GM12864 (cell line): ENCODE results near the gene PELI3.

Experiments used
- DNase-seq: peaks from one replicate; pipeline ENCODE4 v3.0.0-alpha.2; 2011; ENCODE audit warnings: low read depth
- H3K4me3 ChIP-seq: 2 replicates; pipeline ENCODE4 v1.5.1; 2011; ENCODE audit warnings: mild to moderate bottlenecking, low read depth, low read length, control low read depth
- TF ChIP-seq, protein P1 (sequence below): IDR thresholded peaks from 2 replicates; pipeline ENCODE4 v1.5.1; 2011; ENCODE audit warnings: low read depth, mild to moderate bottlenecking, moderate library complexity, low read length, control low read depth, inconsistent platforms; ENCODE audit errors: missing control alignments

Gene PELI3

DNA sequence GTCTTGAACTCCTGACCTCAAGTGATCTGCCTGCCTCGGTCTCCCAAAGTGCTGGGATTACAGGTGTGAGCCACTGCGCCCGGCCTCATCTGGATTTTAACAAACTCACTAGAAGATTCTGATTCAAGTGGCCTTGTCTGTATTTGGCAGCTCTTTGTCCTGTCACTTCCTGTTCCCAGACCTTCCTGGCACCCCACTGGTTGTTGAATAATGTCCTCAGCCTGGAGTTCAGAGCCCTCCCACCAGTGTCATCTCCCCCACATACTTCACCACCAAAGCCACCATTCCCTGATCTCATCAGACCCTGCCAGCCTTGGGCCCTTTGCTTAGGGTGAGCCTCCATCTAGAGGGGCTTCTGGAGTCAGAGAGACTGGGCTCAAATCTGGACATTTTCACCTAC is 3.3 kb downstream of the PELI3 start:
- TF ChIP-seq, protein P1, sequence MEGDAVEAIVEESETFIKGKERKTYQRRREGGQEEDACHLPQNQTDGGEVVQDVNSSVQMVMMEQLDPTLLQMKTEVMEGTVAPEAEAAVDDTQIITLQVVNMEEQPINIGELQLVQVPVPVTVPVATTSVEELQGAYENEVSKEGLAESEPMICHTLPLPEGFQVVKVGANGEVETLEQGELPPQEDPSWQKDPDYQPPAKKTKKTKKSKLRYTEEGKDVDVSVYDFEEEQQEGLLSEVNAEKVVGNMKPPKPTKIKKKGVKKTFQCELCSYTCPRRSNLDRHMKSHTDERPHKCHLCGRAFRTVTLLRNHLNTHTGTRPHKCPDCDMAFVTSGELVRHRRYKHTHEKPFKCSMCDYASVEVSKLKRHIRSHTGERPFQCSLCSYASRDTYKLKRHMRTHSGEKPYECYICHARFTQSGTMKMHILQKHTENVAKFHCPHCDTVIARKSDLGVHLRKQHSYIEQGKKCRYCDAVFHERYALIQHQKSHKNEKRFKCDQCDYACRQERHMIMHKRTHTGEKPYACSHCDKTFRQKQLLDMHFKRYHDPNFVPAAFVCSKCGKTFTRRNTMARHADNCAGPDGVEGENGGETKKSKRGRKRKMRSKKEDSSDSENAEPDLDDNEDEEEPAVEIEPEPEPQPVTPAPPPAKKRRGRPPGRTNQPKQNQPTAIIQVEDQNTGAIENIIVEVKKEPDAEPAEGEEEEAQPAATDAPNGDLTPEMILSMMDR, result no peak
- no peak overlapping the region for H3K4me3 ChIP-seq
- DNase-seq, result no peak

DNA sequence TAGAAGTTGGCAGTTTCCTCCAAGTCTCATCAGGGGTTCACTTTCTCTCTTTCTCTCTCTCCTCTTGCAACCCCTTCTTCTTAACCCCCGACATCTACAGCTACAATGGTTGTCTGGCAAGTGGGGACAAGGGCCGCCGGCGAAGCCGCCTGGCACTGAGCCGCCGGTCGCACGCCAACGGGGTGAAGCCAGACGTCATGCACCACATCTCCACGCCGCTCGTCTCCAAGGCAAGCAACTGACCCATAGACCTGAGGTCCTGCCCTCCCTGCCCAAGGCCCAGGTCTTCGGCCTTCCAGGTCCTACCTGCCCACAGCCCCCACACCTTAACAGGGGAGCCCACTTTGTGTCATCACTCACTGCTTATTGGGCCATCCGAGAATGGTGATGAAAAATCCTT is 4.4 kb downstream of the PELI3 start:
- DNase-seq, result no peak
- no peak overlapping the region for H3K4me3 ChIP-seq
- TF ChIP-seq, protein P1, result no peak

DNA sequence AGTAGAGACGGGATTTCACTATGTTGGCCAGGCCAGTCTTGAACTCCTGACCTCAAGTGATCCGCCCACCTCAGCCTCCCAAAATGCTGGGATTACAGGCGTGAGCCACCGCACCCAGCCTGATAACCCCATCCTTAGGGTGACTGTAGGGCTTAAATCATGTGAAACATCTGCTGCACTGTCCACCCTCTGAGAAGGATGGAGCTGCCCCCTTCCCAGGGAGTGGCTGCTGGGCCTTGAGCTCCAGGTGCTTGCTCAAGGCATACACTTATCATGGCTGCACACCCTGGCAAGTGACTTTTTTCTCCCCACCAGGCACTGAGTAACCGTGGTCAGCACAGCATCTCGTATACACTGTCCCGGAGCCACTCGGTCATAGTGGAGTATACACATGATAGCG is 5.3 kb downstream of the PELI3 start:
- TF ChIP-seq, protein P1, result no peak
- no peak for DNase-seq
- H3K4me3 ChIP-seq, result no peak overlapping the region

DNA sequence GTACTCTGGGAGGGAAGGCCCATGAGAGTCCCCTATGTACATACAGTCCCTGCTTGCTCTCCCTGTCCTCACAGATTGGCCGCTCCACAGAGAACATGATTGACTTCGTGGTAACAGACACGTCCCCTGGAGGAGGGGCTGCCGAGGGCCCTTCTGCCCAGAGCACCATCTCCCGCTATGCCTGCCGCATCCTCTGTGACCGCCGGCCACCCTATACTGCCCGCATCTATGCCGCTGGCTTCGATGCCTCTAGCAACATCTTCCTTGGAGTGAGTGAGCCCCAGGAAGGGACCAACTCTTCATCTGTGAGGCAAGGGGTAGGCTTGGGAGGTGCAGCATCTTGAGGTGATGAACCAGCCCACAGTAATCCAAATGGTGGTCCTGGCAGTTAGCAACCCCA is 6.5 kb downstream of the PELI3 start:
- no peak overlapping the region for H3K4me3 ChIP-seq
- TF ChIP-seq, protein P1, result no peak
- DNase-seq, result no peak

DNA sequence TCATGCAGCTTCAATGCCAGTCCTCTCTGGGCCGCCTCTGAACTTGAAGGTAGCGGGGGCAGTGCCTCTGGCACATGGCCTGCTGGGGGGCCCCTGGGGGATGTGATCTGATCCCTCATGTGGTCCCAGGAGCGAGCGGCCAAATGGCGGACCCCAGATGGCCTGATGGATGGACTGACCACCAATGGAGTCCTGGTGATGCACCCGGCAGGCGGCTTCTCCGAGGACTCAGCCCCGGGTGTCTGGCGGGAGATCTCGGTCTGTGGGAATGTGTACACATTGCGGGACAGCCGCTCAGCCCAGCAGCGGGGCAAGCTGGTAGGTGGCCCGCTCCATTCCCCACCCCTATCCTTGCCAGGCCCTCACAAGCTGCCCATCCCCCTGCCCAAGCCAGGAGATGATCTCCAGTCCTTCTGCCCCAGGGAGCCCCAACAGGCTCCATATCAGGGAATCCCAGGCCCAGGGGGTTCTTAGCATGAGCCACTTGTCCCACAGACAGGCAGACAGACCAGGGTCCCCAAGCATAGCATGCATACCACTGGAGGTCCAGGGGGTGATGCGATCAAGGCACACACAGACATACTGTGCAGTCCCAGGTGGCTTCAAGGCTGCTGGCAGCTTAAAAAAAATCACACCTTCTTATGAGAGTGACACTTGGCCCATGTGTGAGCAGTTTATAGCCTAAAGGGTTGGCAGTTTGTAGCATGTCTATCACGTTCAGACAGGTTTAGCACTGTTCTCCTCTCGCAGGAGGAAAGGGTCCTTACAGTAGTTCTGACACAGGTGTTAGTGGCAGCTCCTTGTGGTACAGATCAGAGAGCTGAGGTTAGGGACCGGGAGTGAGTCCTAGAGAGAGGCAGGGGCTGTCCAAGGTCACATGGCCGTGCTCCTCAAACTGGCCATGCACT is 7.2 kb downstream of the PELI3 start:
- TF ChIP-seq, protein P1, result no peak
- no peak for DNase-seq
- no peak overlapping the region for H3K4me3 ChIP-seq

DNA sequence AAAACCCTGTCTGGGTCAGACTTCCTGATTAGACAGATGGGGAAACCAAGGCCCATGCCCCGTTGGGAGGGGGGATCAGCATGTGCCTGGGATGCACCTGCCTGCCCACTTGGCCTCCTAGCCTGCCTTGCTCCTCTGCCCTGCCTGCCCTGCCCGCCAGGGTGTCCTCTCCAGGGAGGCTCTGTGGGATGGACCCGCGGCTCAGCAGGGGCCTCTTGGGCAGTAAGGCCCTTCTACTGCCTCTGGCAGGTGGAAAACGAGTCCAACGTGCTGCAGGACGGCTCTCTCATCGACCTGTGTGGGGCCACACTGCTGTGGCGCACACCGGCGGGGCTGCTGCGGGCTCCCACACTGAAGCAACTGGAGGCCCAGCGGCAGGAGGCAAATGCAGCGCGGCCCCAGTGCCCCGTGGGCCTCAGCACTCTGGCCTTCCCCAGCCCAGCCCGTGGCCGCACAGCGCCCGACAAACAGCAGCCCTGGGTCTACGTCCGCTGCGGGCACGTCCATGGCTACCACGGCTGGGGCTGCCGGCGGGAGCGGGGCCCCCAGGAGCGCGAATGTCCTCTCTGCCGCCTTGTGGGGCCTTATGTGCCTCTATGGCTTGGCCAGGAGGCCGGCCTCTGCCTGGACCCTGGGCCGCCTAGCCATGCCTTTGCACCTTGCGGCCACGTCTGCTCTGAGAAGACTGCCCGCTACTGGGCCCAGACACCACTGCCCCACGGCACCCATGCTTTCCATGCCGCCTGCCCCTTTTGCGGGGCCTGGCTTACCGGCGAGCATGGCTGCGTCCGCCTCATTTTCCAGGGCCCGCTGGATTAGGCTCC is 8.9 kb downstream of the PELI3 start:
- TF ChIP-seq, protein P1, result no peak
- no peak overlapping the region for H3K4me3 ChIP-seq
- DNase-seq, result no peak
